DMS 273 (cell line): ENCODE data around the gene CEMIP.
"Not testable (repeated sequence)": the region's sequence is repeated elsewhere in the genome, so short reads cannot be mapped to it uniquely, and the experiment has no call there.

Experiments used
- DNase-seq: peaks from one replicate; lab custom pipeline; 2025; ENCODE audit not compliant: unreplicated experiment; lab: John Stamatoyannopoulos, UW

Gene CEMIP

DNA sequence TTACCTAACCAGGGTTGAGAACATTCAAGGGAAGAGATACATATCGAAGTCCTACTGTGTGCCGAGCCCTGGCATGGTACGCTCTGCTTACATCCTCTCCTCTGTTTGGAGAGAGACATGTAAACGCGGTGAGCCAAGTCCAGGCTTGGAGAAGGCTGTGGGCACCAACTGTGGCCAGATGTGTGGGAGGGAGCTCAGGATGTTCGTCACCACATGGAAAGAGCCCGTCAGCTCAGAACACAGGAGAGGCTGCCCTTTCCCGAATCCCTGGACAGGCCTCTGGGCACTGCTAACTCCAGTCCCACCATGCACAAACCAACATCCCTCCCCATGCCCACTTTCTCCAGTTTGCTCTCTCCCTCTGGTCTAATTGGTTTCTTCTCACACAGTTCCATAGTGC lies 167.4 kb downstream of the CEMIP start:
- DNase-seq, result no peak

- no peak for DNase-seq
These were observed 169.6 kb downstream of the CEMIP start for GRCh38 chr15:80948651-80949292.

DNA sequence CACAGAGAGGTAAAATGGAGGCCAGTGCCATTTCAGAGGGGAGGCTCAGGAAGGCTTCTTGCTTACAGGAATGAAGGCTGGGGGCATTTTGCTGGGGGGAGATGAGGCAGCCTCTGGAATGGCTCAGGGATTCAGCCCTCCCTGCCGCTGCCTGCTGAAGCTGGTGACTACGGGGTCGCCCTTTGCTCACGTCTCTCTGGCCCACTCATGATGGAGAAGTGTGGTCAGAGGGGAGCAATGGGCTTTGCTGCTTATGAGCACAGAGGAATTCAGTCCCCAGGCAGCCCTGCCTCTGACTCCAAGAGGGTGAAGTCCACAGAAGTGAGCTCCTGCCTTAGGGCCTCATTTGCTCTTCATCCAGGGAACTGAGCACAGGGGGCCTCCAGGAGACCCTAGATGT lies 170.6 kb downstream of the CEMIP start:
- DNase-seq, result no peak

DNA sequence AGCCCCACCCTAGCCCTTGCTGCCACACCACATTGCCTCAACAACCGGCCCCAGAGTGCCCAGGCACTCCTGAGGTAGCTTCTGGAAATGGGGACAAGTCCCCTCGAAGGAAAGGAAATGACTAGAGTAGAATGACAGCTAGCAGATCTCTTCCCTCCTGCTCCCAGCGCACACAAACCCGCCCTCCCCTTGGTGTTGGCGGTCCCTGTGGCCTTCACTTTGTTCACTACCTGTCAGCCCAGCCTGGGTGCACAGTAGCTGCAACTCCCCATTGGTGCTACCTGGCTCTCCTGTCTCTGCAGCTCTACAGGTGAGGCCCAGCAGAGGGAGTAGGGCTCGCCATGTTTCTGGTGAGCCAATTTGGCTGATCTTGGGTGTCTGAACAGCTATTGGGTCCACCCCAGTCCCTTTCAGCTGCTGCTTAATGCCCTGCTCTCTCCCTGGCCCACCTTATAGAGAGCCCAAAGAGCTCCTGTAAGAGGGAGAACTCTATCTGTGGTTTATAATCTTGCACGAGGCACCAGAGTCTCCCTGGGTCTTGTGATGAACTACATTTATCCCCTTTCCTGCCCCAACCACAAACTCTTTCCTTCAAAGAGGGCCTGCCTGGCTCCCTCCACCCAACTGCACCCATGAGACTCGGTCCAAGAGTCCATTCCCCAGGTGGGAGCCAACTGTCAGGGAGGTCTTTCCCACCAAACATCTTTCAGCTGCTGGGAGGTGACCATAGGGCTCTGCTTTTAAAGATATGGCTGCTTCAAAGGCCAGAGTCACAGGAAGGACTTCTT lies 171.3 kb downstream of the CEMIP start:
- DNase-seq, result no peak

GRCh38 chr15:80951941-80952340 lies 172.8 kb downstream of the CEMIP start:
- DNase-seq, result no peak

DNA sequence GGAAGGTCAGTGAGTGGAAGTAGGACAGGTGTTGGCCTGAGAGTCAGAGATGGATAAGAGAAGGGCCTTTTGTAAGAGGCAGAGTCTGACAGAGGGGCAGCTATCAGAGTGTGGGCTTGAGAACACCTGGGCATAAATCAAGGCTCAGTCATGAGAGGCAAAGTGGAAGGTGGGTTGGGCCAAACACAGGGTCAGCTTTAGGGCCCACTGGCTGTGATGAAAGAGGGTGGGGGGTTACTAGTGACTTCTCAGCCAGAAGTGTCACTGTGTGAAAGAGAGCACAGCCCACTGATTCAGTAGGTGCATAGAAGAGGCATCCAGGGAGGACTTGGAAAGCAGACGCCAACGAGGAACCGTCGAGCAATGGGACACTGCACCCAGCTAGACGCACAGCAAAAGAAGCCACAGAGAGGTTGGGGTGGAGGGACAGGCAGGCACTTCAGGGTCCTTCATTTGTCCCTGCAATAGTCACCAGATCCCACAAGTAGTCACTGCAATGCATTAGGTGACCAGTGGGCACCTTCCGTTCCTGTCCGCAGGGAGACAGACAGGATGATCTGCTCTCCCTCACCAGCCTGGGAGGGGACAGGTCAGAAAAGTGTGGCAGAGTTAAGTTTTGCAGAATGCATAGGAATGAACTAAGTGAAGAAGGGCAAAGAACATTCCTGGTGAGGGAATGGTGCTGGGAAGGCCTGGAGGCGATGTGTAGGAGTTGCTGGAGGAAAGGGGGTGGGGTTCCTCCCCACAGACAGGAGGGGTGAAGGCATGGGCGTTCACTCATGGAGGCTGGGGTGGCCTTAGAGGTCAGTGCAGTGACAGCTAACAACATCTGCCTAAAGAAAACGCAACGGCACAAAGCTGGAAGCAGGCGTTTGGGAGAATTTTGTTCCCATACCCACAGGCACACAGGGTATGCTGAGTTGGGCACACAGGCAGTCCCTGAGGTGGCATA lies 174.1 kb downstream of the CEMIP start:
- no peak for DNase-seq

DNA sequence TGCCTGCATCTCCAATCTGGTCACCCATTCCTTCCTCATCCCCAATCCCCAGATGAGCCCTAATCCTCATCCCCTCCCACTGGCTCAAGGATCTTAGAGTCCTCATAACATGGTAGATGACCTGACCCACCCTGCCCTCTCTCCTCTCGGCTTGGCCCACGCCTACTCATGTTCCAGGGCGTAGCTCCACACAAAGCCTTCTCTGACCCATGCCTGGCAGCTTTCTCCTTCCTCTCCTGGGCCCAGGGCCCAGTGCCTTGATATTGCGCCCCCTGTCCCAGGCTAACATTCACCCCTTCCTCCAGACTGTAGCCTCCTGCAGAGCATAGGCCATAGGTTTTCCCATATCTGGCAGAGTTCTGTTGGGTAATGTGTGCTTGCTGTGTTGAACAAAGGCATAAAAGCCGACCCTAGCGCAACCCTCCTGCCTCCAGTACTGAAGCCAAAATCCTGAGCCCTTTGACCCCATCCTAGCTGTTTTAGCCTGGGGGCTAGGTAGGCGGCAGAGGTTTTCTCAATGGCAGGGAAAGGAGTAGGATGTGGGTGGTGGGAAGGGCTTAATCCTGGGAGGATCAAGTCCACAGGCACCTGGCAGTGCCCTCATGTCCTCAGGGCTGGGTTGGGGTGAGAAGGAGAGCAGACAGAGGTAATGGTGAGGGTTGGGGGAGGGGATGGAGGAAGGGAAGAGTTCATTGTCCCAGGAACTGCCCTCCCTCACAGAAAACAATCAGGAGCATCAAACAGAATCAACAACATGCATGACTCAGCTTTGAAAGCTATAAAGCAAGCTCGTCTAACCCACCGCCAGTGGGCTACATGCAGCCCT lies 175.0 kb downstream of the CEMIP start:
- DNase-seq, result no peak

DNA sequence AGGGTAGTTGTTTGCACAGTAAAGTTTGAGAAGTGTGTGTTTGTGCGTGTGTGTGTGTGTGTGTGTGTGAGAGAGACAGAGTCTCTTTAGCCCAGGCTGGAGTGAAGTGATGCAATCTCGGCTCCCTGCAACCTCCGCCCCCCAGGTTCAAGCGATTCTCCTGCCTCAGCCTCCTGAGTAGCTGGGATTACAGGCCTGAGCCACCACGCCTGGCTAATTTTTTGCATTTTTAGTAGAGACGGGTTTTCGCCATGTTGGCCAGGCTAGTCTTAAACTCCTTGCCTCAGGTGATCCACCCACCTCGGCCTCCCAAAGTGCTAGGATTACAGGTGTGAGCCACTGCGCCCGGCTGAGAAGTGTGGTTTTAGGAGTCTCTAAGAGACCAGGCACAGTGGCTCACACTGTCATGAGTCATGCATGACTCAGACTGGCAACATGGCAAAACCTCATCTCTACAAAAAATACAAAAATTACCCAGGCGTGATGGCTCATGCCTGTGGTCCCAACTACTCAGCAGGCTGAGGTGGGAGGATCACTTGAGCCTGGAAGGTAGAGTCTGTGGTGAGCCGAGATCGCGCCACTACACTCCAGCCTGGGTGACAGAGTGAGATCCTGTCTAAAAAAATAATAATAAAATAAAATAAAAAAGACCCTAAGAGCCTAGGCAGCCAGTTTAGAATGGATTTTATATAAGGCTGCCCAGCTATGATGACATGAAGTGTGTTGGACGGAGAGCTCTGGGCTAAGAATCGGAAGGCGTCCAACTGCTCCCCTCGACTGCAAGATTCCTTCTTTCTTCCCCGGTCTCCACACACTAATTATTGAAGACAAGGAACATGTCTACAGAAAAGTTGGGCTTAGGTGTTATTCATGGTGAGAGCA lies 176.6 kb downstream of the CEMIP start:
- DNase-seq, result not testable (repeated sequence)

- peak; percentile 46 for DNase-seq
These were observed 178.4 kb downstream of the CEMIP start for GRCh38 chr15:80957556-80957955.

DNA sequence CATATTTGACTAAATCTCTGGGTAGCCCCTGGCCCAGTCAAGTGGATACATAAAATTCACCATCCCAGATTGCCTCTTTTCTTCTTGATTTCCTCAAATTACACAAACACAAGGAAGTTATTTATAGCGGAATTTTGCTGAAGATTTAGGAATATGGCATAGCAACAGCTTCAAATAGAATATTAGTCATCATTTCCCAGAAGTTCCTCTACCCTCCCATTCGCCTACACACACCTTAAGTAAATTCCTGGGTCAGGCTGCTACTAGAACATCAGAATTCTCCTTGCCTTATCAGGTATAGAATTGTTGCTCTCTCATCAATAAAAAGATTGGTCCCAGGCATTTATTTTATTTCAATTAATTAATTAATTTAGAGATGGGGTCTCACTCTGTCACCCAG lies 178.8 kb downstream of the CEMIP start:
- DNase-seq, result no peak

DNA sequence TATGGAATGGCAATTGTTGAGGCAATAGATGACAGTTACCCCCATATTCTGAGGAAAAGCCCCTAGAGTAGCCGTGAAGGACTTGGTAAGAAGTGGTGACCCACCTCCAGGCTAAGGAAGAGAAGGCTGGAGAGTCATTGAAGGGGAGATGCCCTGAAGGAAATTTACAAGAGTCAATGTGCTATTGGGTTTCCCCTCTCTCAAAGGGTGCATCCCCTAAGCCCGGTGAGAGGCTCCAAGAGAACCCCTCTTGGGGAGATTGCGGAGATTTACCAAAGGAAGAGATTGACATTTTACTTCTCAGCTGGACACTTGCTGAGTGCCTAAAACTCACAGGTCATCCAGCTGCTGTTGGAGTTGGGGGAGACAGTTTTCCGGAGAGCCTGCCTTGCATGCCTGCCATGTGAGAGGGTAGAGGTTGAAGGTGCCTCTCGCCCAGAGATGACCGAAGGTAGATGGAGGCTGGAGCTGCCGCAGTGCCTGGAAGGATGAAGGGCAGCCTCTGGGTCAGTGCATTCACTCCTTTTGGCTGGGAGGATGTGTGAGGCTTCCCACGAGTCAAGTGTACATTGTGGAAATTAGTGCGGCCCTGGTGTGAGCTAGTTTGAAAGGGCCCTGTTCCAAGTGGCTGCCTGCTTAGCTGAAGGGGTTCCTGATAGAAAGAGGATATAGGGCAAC lies 179.8 kb downstream of the CEMIP start:
- DNase-seq, result no peak

- not testable (repeated sequence) for DNase-seq
These were observed 186.3 kb downstream of the CEMIP start for GRCh38 chr15:80965454-80965853.

GRCh38 chr15:80966431-80967197 lies 187.4 kb downstream of the CEMIP start:
- no peak for DNase-seq

DNA sequence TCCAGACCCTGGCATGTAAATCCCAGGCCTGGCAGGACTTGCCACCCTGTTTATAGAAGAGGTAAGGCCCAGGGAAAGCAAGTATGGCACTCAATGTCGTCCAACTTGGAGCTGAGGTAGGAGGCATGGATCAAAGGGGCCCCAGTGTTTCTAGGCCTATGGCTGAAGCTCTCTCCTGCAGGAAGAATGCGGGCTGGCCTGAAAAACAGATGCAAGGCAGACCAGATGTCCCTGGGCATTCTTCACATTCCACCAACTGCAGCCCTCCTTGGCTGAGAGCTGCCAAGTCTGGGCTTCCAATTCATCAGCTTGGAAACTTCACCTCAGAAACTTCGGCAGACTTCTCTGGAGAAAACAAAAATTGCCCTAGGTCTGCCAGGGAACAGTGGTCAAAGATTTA lies 188.3 kb downstream of the CEMIP start:
- DNase-seq, result peak; percentile 66

DNA sequence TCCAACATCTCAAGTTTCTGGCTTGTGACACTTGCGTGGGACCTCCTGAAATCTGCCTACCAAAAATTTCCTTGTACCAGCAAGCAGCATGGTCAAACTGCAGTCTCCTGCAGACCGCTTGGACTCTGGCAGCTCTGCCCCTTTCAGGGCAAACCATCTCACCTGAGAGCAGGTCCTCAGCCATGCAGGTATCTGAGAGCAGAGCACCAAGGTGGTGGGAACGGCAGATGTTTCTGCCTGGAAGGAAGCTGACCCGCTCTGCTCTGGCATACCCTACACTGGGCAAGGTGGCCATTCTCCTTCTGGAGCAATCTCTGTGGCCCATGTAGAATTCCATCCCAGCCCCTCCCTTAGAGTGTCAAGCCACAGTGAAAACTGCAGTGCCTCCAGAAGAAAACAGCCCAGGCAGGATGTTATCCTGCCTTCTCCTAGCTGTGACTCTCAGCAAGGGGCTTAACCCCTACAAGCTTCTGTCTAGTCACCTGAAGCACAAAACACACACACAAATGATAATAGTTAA lies 188.9 kb downstream of the CEMIP start:
- no peak for DNase-seq

- no peak for DNase-seq
These were observed 190.1 kb downstream of the CEMIP start for GRCh38 chr15:80969316-80969715.

- DNase-seq, result peak; percentile 81
These were observed 191.0 kb downstream of the CEMIP start for GRCh38 chr15:80970018-80970657.

GRCh38 chr15:80970658-80971057 lies 191.5 kb downstream of the CEMIP start:
- no peak for DNase-seq
